ENCODE measurements around the gene EEIG1. TPM values are rescaled to one million over a fixed set of nuclear protein-coding genes. Genes with fewer than 3 reads are reported as not detected.

The EEIG1 gene
- total RNA-seq, 2 donors from 2014 or later: 23.4 to 84.6 TPM

DNA sequence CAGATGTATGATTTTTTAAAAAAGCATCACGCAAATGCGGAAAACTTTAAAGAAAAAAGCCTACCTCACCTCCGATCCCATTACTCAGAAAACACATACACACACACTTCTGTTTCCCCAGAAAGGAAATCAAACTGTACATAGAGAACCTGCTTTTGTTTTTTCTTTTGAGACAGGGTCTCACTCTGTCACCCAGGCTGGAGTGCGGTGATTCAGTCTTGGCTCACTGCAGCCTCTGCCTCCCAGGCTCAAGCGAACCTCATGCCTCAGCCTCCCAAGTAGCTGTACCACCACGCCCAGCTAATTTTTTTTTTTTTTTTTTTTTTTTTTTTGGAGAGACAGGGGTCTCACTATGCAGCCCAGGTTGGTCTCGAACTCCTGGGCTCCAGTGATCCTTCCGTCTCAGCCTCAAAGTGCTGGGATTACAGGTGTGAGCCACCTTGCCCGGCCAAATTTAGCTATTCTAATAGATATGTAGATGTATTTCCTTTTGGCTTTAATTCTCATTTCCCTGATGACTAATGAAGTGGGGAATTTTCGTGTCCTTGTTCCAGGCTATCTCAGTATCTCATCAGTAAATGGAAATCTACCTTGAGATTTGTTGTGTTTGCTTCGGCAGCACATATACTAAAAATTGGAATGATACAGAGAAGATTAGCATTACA lies 25.7 kb upstream of the EEIG1 start:
- H3K9me3 ChIP-seq: no peaks in the 10 kb centered on the region
- TF ChIP-seq POLR2AphosphoS5 (IDR thresholded peaks at IDR 0.05) (peak; percentile 83), CTCF (IDR thresholded peaks at IDR 0.05) (no peak)
- intact Hi-C loops (cut with DNase I): no loop called here
- peak overlapping the region in 1 of 2 donors; percentile 22 for H3K27ac ChIP-seq
- no peaks in the 10 kb centered on the region for H3K27me3 ChIP-seq (replicated peaks; ENCODE audit: insufficient read depth)
- DNase-seq (ENCODE audit: low spot score): peak; percentile 42
- 62% methylated on average over 11 of the region's 11 CpGs for WGBS
- no peaks in the 10 kb centered on the region for H3K4me1 ChIP-seq (replicated peaks)
- no peaks in the 10 kb centered on the region for H3K36me3 ChIP-seq
- no peak overlapping the region for H3K4me3 ChIP-seq

GRCh38 chr9:128005923-128006322 lies 25.1 kb upstream of the EEIG1 start:
- no peak overlapping the region for H3K27ac ChIP-seq
- intact Hi-C loops (cut with DNase I): no loop called here
- no peaks in the 10 kb centered on the region for H3K4me1 ChIP-seq (replicated peaks)
- no peaks in the 10 kb centered on the region for H3K27me3 ChIP-seq (replicated peaks; ENCODE audit: insufficient read depth)
- TF ChIP-seq POLR2AphosphoS5 (IDR thresholded peaks at IDR 0.05) (no peak), CTCF (IDR thresholded peaks at IDR 0.05) (no peak), POLR2A (IDR thresholded peaks at IDR 0.05) (no peak)
- 65% methylated on average over 12 of the region's 12 CpGs for WGBS
- H3K36me3 ChIP-seq: no peaks in the 10 kb centered on the region
- DNase-seq (ENCODE audit: low spot score): no peak
- H3K9me3 ChIP-seq: no peaks in the 10 kb centered on the region
- no peak overlapping the region for H3K4me3 ChIP-seq

DNA sequence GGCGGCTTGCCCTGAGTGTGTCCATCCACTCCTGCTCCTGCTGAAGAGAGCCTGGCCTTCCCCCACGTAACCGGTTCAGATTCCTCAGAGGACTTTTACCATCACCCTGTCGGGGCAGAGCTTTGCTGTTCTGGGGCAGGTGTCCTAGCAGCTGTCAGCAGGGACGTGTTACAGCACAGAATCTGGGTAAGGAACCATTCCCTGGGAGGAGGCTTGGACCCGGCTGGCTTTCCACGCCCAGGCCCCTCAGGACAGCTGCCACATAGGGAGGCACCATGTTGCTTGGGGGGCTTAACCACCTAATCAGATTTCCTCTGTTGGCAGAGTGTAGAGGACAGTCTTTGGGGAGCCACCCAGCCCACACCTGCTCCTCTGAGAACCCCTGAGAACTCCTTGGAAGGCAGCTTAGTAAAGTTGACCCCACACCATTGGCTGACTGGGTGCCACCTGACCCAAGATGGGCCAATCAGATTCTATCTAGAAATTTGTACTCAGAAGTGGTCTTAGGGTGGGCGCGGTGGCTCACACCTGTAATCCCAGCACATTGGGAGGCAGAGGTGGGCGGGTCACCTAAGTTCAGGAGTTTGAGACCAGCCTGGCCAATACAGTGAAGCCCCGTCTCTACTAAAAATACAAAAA lies 23.3 kb upstream of the EEIG1 start:
- no peak for DNase-seq (ENCODE audit: low spot score)
- no peak for TF ChIP-seq CTCF (IDR thresholded peaks at IDR 0.05)
- no peak for TF ChIP-seq POLR2AphosphoS5 (IDR thresholded peaks at IDR 0.05)
- TF ChIP-seq POLR2A (IDR thresholded peaks at IDR 0.05): no peak
- Histone ChIP-seq H3K4me1 (replicated peaks) (no peaks in the 10 kb centered on the region), H3K9me3 (no peaks in the 10 kb centered on the region), H3K36me3 (no peaks in the 10 kb centered on the region), H3K27ac (no peak overlapping the region), H3K4me3 (no peak overlapping the region), H3K27me3 (replicated peaks; ENCODE audit: insufficient read depth) (no peaks in the 10 kb centered on the region)
- intact Hi-C loops (cut with DNase I): no loop called here
- 90% methylated on average over 11 of the region's 11 CpGs for WGBS

GRCh38 chr9:128002959-128003358 lies 22.2 kb upstream of the EEIG1 start:
- TF ChIP-seq POLR2AphosphoS5 (IDR thresholded peaks at IDR 0.05) (no peak), CTCF (IDR thresholded peaks at IDR 0.05) (no peak), POLR2A (IDR thresholded peaks at IDR 0.05) (no peak)
- H3K4me1 ChIP-seq (replicated peaks): no peaks in the 10 kb centered on the region
- DNase-seq (ENCODE audit: low spot score): no peak
- H3K27me3 ChIP-seq (replicated peaks; ENCODE audit: insufficient read depth): no peaks in the 10 kb centered on the region
- H3K27ac ChIP-seq: no peak overlapping the region
- intact Hi-C loops (cut with DNase I): no loop called here
- H3K4me3 ChIP-seq: no peak overlapping the region
- H3K9me3 ChIP-seq: no peaks in the 10 kb centered on the region
- 92% methylated on average over 5 of the region's 5 CpGs for WGBS
- no peaks in the 10 kb centered on the region for H3K36me3 ChIP-seq

DNA sequence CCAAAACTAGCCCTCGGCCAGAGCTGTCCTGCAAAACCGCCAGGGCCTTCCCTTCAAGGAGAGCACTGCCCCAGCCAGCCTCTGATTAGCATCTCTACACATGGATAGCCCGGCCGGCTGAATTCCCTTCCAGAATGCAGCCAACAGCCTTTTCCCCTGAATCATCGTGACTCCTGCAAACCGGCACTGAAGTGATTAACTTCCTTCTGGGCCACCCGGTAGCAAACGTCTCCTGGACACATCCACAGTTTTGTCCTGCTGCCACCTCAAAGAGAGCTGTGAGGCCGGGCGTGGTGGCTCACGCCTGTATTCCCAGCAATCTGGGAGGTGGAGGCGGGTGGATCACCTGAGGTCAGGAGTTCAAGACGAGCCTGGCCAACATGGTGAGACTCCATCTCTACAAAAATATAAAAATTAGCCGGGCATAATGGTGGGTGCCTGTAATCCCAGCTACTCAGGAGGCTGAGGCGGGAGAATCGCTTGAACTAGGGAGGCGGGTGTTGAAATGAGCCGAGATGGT lies 21.1 kb upstream of the EEIG1 start:
- no peaks in the 10 kb centered on the region for H3K27me3 ChIP-seq (replicated peaks; ENCODE audit: insufficient read depth)
- no peak overlapping the region for H3K4me3 ChIP-seq
- 56% methylated on average over 18 of the region's 18 CpGs for WGBS
- intact Hi-C loops (cut with DNase I): no loop called here
- H3K9me3 ChIP-seq: no peaks in the 10 kb centered on the region
- no peak for DNase-seq (ENCODE audit: low spot score)
- no peak for TF ChIP-seq CTCF (IDR thresholded peaks at IDR 0.05)
- peak; percentile 9 for TF ChIP-seq POLR2AphosphoS5 (IDR thresholded peaks at IDR 0.05)
- no peaks in the 10 kb centered on the region for H3K36me3 ChIP-seq
- no peaks in the 10 kb centered on the region for H3K4me1 ChIP-seq (replicated peaks)
- no peak overlapping the region for H3K27ac ChIP-seq

Data from prostate gland (tissue), 2 donors.